ENCODE results near the gene CNIH2. TPM values are rescaled to one million over a fixed set of nuclear protein-coding genes. Genes with fewer than 3 reads are reported as not detected.

The CNIH2 gene
- total and polyA plus RNA-seq, 2 of the 13 experiments (the other 11 are each of a cell fraction or from before 2014, with no cell fraction given) = 0.60 to 0.69 TPM

DNA sequence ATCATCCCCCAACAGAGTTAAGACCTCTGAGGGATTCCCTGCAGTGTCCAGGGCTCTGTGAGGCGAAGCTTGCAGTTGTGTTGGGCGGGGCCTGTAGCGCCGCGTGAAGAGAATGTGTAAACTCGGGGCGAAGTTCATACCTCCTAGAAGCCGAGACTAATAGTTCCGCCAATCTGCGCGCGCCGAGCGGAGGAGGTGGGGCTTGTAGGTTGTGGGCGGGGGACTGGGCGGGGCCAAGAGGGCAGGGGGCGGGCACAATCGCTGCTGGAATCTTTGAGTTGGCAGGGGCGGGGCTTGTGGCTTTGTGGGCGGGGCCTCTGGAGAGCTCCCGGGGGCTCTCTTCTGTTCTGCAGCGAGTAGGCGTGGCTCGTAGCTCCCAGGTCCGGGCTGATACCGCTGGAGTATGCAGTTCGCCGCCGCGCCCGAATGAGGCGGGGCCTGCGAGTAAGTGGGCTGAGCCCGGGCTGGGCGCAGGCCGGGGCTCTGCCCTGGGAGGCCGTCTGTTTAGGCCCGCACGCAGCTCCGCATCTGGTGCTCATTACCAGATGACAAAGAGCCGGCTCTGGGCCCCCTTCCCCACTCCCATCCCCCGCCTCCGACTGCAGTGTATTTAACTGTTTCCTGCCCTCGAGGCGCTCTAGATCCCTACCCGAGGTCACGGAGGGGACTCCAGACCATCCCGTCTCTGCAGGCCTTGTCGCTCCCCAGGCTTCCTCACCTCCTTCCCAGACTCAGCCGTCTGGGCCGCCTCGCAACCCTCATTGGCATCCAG, 34.8 kb downstream of the CNIH2 start (continued):
- TF ChIP-seq HOXA5 (CRISPR knock-in tag; IDR thresholded peaks at IDR 0.05) = peak; percentile 58; the same call in 1 of the 2 replicates
- TF ChIP-seq, protein P1, sequence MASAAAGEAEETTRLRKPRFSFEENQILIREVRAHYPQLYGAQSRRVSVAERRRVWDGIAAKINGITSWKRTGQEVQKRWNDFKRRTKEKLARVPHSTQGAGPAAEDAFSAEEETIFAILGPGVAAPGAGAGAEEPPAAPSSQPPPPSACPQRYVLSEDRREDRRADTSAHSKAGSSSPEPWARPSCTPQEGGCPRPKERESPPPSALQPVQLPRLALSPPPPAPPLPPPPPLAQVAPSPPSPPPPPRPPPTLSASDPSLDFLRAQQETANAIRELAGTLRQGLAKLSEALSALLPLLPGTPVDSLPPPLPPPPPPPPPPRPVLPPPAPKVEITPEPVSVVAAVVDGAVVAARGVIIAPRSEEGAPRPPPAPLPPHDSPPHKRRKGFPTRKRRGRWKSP (CRISPR knock-in tag; IDR thresholded peaks at IDR 0.05) = no peak
- TF ChIP-seq, protein P2, sequence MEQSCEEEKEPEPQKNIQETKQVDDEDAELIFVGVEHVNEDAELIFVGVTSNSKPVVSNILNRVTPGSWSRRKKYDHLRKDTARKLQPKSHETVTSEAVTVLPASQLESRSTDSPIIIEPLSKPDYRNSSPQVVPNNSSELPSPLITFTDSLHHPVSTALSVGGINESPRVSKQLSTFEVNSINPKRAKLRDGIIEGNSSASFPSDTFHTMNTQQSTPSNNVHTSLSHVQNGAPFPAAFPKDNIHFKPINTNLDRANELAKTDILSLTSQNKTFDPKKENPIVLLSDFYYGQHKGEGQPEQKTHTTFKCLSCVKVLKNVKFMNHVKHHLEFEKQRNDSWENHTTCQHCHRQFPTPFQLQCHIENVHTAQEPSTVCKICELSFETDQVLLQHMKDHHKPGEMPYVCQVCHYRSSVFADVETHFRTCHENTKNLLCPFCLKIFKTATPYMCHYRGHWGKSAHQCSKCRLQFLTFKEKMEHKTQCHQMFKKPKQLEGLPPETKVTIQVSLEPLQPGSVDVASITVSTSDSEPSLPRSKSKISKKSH (CRISPR knock-in tag; IDR thresholded peaks at IDR 0.05; ENCODE audit: borderline replicate concordance) = no peak
- TF ChIP-seq, protein P3, sequence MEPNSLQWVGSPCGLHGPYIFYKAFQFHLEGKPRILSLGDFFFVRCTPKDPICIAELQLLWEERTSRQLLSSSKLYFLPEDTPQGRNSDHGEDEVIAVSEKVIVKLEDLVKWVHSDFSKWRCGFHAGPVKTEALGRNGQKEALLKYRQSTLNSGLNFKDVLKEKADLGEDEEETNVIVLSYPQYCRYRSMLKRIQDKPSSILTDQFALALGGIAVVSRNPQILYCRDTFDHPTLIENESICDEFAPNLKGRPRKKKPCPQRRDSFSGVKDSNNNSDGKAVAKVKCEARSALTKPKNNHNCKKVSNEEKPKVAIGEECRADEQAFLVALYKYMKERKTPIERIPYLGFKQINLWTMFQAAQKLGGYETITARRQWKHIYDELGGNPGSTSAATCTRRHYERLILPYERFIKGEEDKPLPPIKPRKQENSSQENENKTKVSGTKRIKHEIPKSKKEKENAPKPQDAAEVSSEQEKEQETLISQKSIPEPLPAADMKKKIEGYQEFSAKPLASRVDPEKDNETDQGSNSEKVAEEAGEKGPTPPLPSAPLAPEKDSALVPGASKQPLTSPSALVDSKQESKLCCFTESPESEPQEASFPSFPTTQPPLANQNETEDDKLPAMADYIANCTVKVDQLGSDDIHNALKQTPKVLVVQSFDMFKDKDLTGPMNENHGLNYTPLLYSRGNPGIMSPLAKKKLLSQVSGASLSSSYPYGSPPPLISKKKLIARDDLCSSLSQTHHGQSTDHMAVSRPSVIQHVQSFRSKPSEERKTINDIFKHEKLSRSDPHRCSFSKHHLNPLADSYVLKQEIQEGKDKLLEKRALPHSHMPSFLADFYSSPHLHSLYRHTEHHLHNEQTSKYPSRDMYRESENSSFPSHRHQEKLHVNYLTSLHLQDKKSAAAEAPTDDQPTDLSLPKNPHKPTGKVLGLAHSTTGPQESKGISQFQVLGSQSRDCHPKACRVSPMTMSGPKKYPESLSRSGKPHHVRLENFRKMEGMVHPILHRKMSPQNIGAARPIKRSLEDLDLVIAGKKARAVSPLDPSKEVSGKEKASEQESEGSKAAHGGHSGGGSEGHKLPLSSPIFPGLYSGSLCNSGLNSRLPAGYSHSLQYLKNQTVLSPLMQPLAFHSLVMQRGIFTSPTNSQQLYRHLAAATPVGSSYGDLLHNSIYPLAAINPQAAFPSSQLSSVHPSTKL (CRISPR knock-in tag; IDR thresholded peaks at IDR 0.05) = 0 out of 2 replicates have a peak, but pooled peaks have one; percentile 8
- TF ChIP-seq SP4 (CRISPR knock-in tag; IDR thresholded peaks at IDR 0.05) = no peak
- no peak for TF ChIP-seq ZNF382 (CRISPR knock-in tag; IDR thresholded peaks at IDR 0.05; ENCODE audit: borderline replicate concordance)
- no peak for TF ChIP-seq ZBTB20 (CRISPR knock-in tag; IDR thresholded peaks at IDR 0.05; ENCODE audit: borderline replicate concordance, low read depth)
- TF ChIP-seq MYC (CRISPR knock-in tag; IDR thresholded peaks at IDR 0.05; ENCODE audit: borderline replicate concordance) = peak; percentile 59; the same call in 1 of the 2 replicates
- TF ChIP-seq TCF7 (IDR thresholded peaks at IDR 0.05; ENCODE audit: low read depth) = no peak
- no peak for TF ChIP-seq TMF1 (CRISPR knock-in tag; IDR thresholded peaks at IDR 0.05; ENCODE audit: low read depth)
- TF ChIP-seq, protein P4, sequence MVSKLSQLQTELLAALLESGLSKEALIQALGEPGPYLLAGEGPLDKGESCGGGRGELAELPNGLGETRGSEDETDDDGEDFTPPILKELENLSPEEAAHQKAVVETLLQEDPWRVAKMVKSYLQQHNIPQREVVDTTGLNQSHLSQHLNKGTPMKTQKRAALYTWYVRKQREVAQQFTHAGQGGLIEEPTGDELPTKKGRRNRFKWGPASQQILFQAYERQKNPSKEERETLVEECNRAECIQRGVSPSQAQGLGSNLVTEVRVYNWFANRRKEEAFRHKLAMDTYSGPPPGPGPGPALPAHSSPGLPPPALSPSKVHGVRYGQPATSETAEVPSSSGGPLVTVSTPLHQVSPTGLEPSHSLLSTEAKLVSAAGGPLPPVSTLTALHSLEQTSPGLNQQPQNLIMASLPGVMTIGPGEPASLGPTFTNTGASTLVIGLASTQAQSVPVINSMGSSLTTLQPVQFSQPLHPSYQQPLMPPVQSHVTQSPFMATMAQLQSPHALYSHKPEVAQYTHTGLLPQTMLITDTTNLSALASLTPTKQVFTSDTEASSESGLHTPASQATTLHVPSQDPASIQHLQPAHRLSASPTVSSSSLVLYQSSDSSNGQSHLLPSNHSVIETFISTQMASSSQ (IDR thresholded peaks at IDR 0.05; ENCODE audit: low read depth) = no peak
- TF ChIP-seq, protein P4 (CRISPR knock-in tag; IDR thresholded peaks at IDR 0.05; ENCODE audit: borderline replicate concordance) = peak; percentile 33; the same call in 1 of the 2 replicates
- TF ChIP-seq CHD2 (IDR thresholded peaks at IDR 0.05; ENCODE audit: low read depth, low read length) = no peak
- 0 out of 2 replicates have a peak, but pooled peaks have one; percentile 34 for TF ChIP-seq ZNF383 (CRISPR knock-in tag; IDR thresholded peaks at IDR 0.05; ENCODE audit: borderline replicate concordance)
- TF ChIP-seq, protein P5, sequence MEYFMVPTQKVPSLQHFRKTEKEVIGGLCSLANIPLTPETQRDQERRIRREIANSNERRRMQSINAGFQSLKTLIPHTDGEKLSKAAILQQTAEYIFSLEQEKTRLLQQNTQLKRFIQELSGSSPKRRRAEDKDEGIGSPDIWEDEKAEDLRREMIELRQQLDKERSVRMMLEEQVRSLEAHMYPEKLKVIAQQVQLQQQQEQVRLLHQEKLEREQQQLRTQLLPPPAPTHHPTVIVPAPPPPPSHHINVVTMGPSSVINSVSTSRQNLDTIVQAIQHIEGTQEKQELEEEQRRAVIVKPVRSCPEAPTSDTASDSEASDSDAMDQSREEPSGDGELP (IDR thresholded peaks at IDR 0.05; ENCODE audit: borderline replicate concordance, low read depth) = peak; percentile 40; the same call in 1 of the 2 replicates

Measured in HepG2 (cell line).